ENCODE measurements around the gene TEX2. TPM values are rescaled to one million over a fixed set of nuclear protein-coding genes. Genes with fewer than 3 reads are reported as not detected.

The TEX2 gene
- total RNA-seq, 1 donor from 2014 or later, result 77.0 TPM

DNA sequence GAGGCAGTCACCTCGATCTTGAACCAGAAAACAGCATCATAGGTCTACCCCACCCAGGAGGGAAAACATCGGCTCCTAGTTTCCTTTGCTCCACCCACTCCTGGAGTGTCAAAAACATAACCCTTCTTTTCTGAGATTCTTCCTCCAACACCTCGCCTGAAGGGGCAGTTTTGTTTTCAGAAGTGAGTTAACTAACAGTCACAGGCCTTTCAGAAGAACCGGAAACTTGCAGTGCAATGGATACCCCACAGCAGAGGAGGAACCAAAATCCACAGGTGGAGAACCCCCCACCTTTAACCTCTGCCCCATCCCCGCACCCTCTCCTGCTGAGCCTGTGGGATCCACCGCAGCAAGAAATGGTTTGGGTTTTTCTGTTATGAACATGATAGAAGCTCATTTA is 7.8 kb upstream of the TEX2 start:
- DNase-seq (ENCODE audit: low spot score), result no peak

DNA sequence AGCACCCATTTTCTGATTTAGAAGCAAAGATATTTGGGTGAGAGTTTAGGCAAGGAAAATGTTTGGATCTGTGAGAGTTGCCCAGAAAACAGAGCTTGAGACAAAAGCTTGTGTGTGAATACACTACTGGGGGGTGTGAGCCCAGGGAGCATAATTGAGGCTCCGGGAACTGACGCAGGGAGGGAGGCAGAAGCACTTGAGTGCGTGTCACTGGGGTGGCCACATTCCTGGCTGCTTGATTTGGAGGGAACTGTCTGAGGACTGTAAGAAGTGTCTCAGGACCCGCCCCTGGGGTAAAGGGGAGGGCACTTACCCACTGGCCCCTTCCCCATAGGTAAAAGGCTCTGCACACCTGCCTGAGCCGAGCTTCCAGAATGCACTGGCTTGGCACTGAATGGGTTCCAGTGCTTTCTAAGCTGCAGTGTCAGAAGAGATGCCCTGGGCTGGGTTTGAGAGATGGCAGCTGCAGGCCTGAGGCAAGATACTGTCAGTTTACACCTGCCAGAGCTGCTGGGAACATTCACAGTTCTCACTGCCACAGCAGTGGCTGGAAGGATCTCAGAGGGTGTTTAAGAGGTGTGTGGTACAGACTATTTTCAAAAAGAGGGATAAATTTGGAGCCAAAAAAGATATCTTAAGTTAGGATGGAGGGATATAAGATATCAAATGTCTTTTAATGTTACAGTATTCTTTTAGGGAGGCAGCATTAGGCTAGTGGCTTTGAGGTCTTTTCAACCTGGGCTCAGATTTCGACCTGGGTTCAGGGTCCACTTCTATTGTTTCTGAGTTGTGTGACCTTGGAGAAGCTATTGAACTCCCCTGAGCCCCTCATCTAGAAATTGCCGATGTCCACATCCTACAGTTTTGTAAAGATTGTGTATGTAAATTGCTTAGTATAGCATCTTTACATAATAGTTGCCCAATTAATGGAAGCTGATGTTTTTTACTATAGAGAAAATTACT is 6.9 kb upstream of the TEX2 start:
- no peak for DNase-seq (ENCODE audit: low spot score)

DNA sequence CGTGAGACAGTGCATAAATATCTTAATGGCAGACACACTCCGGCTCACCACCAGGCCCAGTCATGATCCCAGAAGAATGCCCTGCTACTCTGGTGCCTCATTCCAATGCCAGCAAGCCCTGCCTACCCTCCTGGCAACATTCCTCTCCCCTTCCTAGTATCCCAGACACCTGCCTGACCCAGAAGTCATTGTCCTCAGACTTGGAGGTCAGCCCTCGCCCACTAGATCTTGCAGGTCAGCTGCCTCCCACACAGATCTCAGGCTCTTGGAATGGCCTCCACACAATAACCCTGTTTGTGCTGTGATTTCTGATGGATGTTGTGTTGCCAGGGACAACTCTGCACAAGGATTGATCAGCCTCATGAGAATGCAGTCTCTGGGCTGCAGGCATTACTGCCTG is 1.8 kb upstream of the TEX2 start:
- no peak for DNase-seq (ENCODE audit: low spot score)

DNA sequence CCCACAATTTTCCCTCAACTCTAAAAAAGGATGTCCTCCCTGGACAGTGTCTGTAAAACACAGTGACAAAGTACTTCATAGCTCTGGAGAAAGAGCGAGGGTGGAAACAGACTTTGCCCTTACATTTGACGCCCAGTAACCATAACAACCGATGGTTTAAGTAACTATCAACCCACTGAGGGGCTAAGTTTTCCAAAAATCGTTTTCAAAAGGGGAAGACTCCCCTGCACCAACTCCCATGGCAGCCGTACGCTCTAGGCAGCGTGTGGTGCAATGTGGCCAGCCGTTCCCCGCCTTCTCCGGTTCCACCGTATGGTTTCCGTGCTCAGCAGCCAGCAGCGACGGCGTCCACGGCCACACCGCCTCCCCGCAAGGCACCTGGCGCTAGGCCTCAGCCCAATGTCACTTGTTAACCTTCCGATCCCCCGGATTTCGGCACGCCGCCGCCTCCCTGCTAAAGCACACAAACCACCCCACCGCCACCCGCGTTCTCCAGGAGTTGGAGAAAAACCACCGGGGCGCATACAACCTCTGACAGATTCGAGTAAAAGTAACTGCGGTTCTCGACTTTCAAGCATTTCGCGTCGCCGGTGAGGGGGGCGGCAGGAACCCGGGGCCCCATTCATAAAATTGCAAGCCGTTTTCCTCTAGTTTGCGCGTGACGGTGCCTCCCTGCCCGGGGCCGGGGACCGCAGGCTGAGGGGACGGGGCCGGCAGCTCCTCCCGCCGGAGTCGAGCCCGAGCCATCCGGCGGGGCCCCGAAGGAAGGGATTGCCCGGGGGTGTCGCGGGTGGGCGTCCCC is 661 bp downstream of the TEX2 start:
- no peak for DNase-seq (ENCODE audit: low spot score)

DNA sequence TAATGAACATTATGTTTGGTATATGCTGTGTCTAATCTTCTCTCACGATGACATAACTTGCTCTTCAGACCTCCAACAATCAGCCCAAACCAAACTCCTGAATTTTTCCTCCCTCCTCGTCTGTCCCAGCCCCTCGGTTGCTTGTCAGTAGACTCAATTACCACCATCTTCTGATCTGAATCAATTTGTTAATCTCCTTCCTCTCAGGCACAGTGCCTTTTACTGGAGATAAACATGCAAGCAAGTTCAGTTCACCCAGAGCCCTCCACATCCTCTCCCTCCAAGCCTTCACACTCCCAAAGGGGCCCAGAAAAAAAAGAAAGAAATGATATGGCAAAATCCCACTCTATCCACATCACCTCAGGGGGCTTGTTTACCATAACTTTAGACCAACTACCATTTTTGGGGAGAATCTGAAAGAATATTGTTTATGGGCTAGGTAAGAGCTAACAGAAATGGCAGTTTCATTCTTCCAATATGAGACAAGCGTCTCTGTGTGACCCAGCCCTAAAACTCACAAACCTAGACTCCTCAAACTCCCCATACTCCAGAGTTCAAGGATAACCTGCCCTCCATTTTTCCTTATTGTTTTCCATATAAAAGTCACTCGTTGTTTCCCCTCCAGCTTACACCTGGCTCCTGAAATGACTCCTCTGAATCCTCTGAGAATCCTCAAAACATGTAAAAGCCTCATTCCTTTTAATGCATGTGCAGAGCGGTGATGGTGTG is 1.5 kb downstream of the TEX2 start:
- DNase-seq (ENCODE audit: low spot score), result no peak

DNA sequence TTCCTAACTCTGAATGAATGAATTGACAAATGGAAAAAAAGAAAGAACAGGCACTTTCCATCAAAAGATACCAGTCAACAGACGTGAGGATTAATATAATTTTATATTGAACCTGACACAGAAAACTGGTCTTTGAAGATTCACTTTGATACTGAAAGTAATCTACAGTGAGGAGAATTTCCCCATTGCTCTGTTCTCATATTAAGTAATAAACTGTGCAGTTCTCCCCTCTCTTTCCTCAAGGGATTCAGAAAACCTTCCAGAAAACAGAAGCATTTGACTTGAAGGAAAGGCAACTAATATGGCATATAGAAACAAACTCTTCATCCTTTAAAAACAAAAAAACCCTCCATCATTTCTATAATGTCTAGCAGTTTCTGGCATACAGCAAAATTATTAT is 2.2 kb downstream of the TEX2 start:
- no peak for DNase-seq (ENCODE audit: low spot score)

DNA sequence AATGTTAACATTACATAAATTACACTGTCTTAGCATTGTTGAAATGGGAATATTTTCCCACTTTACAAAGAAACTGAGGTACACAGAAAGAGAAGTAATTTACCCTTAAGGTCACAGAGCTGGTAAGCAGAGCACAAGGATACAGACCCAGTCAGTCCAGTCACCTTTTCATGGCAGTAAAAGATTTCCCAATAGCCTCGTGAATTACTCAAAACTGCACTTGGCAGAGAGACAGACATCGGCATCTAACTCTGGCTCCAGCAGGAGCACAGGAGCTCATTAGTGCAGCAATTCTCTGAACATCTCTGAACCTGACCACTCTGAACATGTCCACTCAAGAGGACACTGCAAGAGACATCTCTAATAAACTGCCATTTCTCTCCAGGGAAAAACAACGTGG is 3.1 kb downstream of the TEX2 start:
- no peak for DNase-seq (ENCODE audit: low spot score)

DNA sequence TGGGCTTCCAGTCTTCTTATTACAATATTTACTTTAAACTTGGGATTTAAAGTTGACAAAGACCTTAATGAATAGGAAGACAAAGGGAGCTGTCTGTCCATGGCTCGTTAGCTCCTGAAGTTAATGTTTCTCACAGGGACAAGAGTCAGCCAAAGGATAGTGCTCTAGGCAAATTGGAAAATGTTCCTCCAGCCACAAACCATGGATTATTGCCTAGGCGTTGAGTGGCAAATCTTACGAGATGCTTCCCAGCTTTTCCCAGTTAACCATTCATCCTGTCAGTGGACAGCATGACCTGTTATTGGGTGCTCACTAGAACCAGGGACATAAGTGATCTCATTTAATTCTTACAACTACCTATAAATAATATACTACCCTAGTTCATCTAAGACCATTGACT is 3.6 kb downstream of the TEX2 start:
- DNase-seq (ENCODE audit: low spot score), result no peak

DNA sequence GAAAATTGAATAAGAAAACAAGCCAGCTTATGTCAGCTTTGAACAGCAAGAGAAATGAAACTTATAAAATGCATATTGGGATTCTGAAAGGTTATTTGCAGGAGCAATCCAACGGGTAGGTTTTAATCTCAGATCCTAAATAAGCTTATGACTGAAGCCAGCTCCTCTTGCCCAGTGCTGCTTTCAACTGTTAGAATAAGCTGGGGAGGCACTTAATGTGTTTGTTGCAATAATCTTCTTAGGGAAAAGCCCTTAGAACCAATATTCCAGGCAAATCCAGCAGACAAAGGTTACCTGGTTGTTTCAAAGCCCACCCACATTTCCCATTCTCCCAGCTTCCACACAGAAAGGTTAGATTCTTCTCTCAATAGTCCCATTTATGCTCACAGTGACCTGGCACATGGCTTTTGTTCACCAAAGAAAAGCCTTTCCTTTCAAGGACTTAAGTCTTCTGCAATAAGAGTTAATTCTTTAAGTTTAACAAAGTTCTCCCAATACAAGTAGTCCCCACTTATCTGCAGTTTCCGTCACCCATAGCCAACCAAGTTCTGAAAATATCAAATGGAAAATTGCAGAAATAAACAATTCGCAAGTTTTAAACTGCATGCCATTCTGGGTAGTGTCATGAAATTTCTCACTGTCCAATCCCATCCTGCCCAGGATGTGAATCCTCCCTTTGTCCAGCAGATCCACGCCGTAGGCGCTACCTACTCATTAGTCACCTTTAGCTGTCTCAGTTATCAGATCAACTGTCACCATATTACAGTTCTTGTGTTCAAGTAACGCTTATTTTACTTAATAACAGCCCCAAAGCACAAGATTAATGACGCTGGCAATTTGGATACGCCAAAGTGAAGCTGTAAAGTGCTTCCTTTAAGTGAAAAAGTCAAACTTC is 5.9 kb downstream of the TEX2 start:
- no peak for DNase-seq (ENCODE audit: low spot score)

DNA sequence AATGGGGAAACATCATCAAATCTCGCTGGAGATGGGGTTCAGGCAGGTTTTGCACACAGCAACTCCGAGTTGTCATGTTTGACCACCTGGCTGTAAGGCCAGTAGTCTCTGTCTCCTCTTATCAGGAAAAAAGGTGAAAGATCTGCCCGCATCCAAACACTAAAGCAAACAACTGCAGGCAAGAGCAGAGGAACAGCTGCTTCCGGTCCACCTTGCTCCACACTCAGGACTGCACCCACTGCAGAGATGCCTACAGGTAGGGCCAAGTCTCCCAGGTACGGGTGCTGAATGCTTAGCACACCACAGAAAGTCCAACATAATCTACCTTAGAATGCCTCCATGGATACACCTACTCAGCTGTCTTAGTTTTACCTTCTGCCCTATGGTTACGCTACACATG is 7.3 kb downstream of the TEX2 start:
- DNase-seq (ENCODE audit: low spot score), result no peak

DNA sequence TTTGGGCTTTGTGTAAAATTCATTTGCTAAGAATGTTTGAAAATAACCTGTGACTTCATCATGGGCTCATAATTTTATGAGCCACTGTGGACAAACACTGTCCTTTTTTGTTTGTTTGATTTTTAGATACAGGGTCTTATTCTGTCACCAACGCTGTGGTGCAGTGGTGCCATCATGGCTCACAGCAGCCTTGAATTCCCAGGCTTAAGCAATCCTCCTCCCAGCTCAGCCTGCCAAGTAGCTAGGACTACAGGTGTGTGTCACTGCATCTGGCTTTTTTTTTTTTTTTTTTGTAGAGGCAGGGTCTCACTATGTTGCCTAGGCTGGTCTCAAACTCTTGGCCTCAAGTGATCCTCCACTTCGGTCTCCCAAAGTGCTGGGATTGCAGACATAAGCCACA is 8.3 kb downstream of the TEX2 start:
- DNase-seq (ENCODE audit: low spot score), result no peak

DNA sequence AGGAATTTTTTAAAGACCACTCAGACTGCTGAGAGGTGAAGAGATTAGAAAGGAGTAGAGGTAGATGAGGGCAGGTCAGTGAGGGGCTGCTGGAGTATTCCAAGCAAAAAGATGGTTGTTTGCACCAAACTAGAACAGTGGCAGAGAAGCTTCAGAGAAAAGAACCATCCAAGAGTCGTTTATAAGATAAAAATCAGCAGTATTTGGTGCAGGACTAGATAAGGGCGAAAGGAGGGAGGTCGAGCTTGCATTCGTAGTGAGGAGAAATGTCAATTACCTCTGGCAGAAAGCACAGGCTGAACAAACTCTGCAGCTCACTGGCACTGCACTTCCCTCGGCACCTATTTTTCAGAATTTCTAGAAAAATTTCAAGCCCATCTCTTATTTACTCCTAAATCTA is 9.6 kb downstream of the TEX2 start:
- no peak for DNase-seq (ENCODE audit: low spot score)

DNA sequence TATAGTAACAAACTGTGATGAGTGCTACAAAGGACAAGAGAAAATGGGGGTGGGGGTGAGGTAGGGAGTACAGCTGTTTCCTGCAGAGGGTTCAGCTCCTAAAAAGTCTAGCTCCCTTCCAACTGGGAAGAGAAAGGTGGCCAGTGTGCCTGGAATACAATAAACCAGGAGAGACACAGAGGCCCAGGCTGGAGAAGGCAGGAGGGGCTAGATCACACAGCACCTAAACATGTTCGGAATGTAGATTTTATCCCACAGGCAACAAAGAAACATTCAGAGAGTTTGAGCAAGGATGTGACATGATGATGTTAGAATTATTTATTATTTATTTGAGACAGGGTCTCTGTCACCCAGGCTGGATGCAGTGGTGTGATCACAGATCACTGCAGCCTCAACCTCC is 10.2 kb downstream of the TEX2 start:
- DNase-seq (ENCODE audit: low spot score), result no peak

DNA sequence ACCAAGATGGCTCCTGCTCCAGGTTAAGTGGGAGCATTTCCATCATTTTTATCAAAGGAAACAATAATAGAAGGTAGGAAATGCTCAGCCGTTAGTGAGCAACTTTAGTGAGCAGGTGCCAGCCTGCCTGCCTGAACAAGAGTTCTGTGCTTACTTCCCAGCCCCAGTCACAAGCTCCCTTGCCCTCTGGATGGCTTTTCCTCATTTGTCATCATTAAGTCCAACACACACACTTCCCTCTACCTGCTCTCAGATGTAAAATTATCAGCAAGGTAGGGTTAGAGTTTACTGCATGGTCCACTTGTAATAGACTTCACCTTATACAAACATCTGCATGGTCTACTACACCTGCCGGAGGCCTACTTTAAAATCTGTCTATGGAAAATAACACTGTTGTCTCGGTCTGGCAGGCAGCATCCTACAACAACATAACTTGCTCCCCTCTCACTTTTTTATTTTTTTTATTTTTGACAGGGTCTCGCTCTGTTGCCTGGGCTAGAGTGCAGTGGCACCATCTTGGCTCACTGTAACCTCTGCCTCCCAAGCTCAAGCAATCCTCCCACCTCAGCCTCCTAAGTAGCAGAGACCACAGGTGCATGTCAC is 12.7 kb downstream of the TEX2 start:
- no peak for DNase-seq (ENCODE audit: low spot score)

DNA sequence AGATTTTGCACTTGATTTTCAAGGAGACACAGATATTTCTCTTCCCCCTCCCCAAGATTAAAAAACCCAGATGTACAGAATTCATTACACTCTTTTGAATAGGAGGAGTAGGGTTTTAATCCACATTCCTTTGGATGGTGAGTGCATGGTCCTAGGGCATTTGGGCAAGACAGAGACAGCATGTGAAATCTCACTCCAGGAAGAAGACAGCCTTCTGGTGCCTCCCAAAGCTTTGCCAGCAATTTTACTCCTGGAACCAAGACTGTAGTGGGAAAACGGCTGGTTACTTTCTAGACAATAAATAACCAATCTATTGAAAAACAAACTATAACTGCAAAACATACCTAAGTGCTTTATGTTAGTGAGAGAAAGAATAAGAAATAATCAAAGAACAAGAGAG is 15.2 kb downstream of the TEX2 start:
- DNase-seq (ENCODE audit: low spot score), result no peak

DNA sequence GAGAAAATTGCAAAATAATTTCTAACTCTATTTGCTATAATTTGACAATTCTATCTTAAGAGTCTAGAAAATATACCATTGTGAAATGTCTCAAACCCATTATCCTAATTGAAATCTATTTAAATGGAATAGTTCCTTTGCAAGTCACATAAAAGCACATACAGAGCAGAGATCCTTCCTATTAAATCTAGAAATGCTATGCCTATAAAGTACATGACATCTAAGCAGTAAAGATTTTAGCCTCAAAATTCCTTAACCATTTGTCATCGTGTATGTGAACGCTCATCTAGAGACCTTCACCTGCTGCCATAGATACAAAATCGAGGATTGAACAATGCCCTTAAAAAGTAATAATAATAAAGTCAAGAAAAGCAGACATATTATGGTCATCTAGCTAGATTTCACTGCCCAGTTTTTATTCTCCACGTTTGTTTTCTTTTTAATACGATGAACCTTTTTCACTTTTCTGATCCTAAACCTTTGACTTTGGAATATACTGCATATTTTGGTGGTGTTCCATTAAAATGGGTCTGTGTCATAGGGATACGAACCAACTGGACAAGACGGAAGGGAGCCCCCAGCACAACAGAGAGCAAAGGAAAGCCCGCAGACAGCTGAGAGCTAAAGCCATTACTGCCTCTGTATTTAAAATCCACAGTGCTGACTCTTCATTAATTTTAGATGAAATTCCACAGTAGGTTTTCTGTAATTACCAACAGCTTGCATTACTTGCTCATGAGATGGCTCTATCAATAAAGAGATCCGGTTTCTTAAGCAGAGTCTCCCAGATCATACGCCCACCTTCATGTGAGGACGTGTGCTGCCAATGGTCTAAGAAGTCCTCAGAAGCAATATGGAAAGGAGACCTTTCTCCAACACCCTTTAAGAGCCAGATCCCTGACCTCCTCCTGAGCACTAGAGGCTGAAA is 17.6 kb downstream of the TEX2 start:
- DNase-seq (ENCODE audit: low spot score), result no peak

DNA sequence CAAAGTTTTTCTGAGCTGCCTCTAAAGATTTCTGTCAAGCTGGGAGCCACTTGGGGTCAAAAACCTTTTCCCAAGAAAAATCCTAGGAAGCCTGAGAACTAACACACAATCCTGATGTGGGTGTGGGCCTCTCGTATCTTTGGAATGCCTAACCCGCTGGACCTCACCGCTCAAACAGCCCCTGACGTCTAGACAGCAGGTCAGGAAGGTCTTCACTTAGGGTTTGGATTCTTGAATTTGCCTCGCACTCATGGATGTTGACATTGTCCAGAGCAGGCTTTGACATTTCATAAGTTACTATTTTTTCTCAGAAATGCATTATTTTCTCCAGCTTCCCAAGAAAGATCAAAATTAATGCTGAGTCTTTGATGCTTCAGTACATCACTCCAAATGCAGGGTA is 18.9 kb downstream of the TEX2 start:
- no peak for DNase-seq (ENCODE audit: low spot score)

DNA sequence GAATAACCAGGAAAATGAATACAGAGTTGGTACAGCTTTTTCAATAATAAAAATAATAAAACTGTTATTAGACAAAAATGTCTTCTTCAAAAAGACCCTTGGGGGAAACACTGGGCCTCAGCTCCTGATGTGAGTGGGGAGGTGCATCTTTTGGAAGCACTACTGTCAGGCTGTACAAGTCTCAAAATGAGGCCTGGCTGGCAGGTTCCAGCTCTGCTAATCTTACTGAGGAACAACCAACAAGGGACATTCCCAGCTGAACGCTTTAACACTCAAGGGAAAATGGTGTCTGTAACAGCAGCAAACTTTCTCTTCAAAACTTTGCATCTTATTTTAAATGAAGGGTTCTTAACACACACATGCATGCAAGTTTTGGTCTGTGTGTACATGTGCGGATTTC is 19.7 kb downstream of the TEX2 start:
- no peak for DNase-seq (ENCODE audit: low spot score)

DNA sequence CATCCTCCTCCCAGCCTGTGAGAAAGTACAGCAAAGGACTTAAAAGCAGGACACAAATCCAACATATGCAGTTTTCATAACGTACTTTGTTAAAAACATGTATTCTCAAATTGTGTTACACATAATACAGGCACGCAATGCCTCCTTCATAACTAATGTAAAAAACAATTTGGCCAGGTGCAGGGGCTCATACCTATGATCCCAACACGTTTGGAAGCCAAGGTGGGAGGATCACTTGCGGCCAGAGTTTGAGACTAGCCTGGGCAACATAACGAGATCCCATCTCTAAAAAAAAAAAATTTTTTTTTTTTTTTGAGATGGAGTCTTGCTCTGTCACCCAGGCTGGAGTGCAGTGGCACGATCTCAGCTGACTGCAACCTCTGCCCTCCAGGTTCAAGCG is 20.4 kb downstream of the TEX2 start:
- DNase-seq (ENCODE audit: low spot score), result no peak

Measured in mesenteric fat pad (tissue), 1 donor.